NT2/D1 (cell line): ENCODE results near the gene HIPK2.

Experiments
- SUZ12 ChIP-seq: IDR thresholded peaks from 2 replicates; pipeline ENCODE4 v1.6.1; 2011; ENCODE audit not compliant: insufficient read length, insufficient read depth; ENCODE audit errors: extremely low read depth
- YY1 ChIP-seq: IDR thresholded peaks from 2 replicates; pipeline ENCODE4 v1.6.1; 2011; ENCODE audit not compliant: insufficient read length, insufficient read depth

DNA sequence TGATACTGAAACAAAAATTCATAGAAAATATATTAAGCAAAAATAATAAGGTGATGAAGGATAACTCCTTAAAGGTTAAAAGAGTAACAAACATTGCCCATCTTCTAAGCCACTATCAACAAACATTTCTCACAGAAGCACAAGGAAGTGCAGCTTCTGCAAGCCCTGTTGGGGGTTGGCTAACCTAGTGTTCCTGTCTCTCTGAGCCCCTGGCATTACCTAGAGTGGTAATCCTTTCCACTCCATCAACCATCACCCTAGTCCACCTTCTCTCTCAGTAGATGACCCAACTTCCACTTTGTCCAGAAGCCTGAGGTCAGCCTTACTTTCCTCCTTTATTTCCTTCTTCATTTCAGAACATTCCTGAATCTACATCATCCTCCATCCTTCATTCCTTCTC is 59.7 kb downstream of the HIPK2 start:
- no peak for TF ChIP-seq SUZ12
- TF ChIP-seq YY1, result no peak
